HFFc6 (cell line): ENCODE data around the gene TCERG1L. TPM values are rescaled to one million over a fixed set of nuclear protein-coding genes. Genes with fewer than 3 reads are reported as not detected.
A peak's percentile ranks its signal among the peaks of the same experiment; 100 is the strongest.

Experiments used
- DNase-seq: peaks from one replicate; pipeline ENCODE4 v3.0.0-alpha.2; 2018
- H3K27ac Mint-ChIP-seq: 2 replicates; pipeline ENCODE4 v1.8.0; 2020; ENCODE audit warnings: mild to moderate bottlenecking, mixed read lengths
- H3K27me3 Mint-ChIP-seq: 2 replicates; pipeline ENCODE4 v1.8.0; 2021; ENCODE audit warnings: mild to moderate bottlenecking, moderate library complexity, mixed read lengths; ENCODE audit not compliant: insufficient read depth
- H3K36me3 Mint-ChIP-seq: 2 replicates; pipeline ENCODE4 v1.8.0; 2021; ENCODE audit warnings: low read depth, mixed read lengths
- H3K4me1 Mint-ChIP-seq: 2 replicates; pipeline ENCODE4 v1.8.0; 2020; ENCODE audit warnings: low read depth, mixed read lengths
- H3K4me3 Mint-ChIP-seq: 2 replicates; pipeline ENCODE4 v1.8.0; 2020; ENCODE audit warnings: mild to moderate bottlenecking, moderate library complexity, mixed read lengths
- H3K9me3 Mint-ChIP-seq: 2 replicates; pipeline ENCODE4 v1.8.0; 2020; ENCODE audit warnings: mild to moderate bottlenecking, mixed read lengths
- CTCF ChIP-seq: fragments of 200-600 bp; sonication (generic); IDR thresholded peaks from 2 replicates; pipeline ENCODE4 v1.5.0; 2021; ENCODE audit warnings: antibody characterized with exemption, mild to moderate bottlenecking
- total RNA-seq, 6 experiments: library from RNA; stranded (reverse); fragmentation: NEBNext Ultra II Directional; extraction: Animal tissue kit (Norgen Biotek cat#: 25700); gene quantifications; 2 replicates in 1 of 6; 3 replicates in 5 of 6; pipeline ENCODE4 v1.2.3, GENCODE V29; 2021

TCERG1L gene
- total RNA-seq, 6 experiments from 2014 or later, result 0.09 TPM; not detected in 5

GRCh38 chr10:131244836-131245235, 66.7 kb downstream of the TCERG1L start:
- H3K27me3 Mint-ChIP-seq, result no peaks in the 10 kb centered on the region

GRCh38 chr10:131243076-131243475, 68.4 kb downstream of the TCERG1L start:
- Mint-ChIP-seq H3K9me3 (peaks cover 48% of the 10 kb centered on the region), H3K27me3 (no peaks in the 10 kb centered on the region), H3K4me1 (no peaks in the 10 kb centered on the region), H3K27ac (no peak overlapping the region), H3K4me3 (no peak overlapping the region), H3K36me3 (peaks cover 13% of the 10 kb centered on the region)
- TF ChIP-seq CTCF, result no peak
- DNase-seq, result no peak

More at GRCh38 chr10:131244836-131245235, 66.7 kb downstream of the TCERG1L start:
- Mint-ChIP-seq H3K9me3 (peaks cover 42% of the 10 kb centered on the region), H3K27ac (no peak overlapping the region), H3K4me3 (no peak overlapping the region), H3K36me3 (peaks cover 13% of the 10 kb centered on the region), H3K4me1 (no peaks in the 10 kb centered on the region)
- no peak for DNase-seq
- TF ChIP-seq CTCF, result no peak

- no peaks in the 10 kb centered on the region for H3K4me1 Mint-ChIP-seq
- no peaks in the 10 kb centered on the region for H3K27me3 Mint-ChIP-seq
- no peak for DNase-seq
- peaks cover 13% of the 10 kb centered on the region for H3K36me3 Mint-ChIP-seq
- peaks cover 59% of the 10 kb centered on the region for H3K9me3 Mint-ChIP-seq
- TF ChIP-seq CTCF, result peak; percentile 39; the same call in 1 of the 2 replicates
- H3K27ac Mint-ChIP-seq, result no peak overlapping the region
- no peak overlapping the region for H3K4me3 Mint-ChIP-seq
Measured at GRCh38 chr10:131242007-131242406, 69.5 kb downstream of the TCERG1L start.

GRCh38 chr10:131240691-131241090, 70.8 kb downstream of the TCERG1L start:
- no peak overlapping the region for H3K27ac Mint-ChIP-seq
- H3K27me3 Mint-ChIP-seq, result no peaks in the 10 kb centered on the region
- H3K4me3 Mint-ChIP-seq, result no peak overlapping the region
- TF ChIP-seq CTCF, result no peak
- no peak for DNase-seq
- peaks cover 54% of the 10 kb centered on the region for H3K9me3 Mint-ChIP-seq
- H3K36me3 Mint-ChIP-seq, result peaks cover 13% of the 10 kb centered on the region
- H3K4me1 Mint-ChIP-seq, result no peaks in the 10 kb centered on the region

- DNase-seq, result no peak
- Mint-ChIP-seq H3K9me3 (peaks cover 54% of the 10 kb centered on the region), H3K27ac (no peak overlapping the region), H3K36me3 (peaks cover 13% of the 10 kb centered on the region), H3K27me3 (no peaks in the 10 kb centered on the region), H3K4me1 (no peaks in the 10 kb centered on the region), H3K4me3 (no peak overlapping the region)
- no peak for TF ChIP-seq CTCF
Measured at GRCh38 chr10:131239926-131240325, 71.6 kb downstream of the TCERG1L start.

- no peak for TF ChIP-seq CTCF
- Mint-ChIP-seq H3K27ac (no peak overlapping the region), H3K27me3 (no peaks in the 10 kb centered on the region), H3K9me3 (peaks cover 54% of the 10 kb centered on the region), H3K4me3 (no peak overlapping the region), H3K4me1 (no peaks in the 10 kb centered on the region), H3K36me3 (peaks cover 13% of the 10 kb centered on the region)
- DNase-seq, result no peak
Measured at GRCh38 chr10:131239450-131239849, 72.1 kb downstream of the TCERG1L start.
